ENCODE data around the gene OR5AN1.
"Not testable (repeated sequence)": the region's sequence is repeated elsewhere in the genome, so short reads cannot be mapped to it uniquely, and the experiment has no call there.

The OR5AN1 gene, protein sequence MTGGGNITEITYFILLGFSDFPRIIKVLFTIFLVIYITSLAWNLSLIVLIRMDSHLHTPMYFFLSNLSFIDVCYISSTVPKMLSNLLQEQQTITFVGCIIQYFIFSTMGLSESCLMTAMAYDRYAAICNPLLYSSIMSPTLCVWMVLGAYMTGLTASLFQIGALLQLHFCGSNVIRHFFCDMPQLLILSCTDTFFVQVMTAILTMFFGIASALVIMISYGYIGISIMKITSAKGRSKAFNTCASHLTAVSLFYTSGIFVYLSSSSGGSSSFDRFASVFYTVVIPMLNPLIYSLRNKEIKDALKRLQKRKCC

DNA sequence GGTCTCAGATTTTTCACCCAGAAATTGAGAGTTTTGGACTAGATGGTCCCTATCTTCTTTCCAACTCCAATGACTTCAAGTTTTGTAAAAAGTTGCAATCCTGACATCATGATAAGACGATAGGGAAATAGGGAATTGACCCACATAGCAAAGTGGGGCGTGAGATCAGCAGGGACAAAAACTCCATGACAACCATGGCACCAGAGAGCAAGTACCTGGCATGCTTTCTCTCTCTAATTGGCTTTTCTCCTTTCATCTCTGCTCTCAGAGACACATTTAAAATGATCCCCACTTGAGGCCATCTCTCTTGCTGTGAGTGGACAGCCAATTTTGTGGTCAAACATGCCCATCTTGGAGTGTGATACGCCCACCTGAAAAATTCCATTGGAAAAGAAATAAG, at the start of gene OR5AN1:
Gene OR5AN1 (plus strand): TSS at position 301 of the 400 bp plus-strand sequence. CDS start 5,564 bp downstream, outside the sequence.
- TF ChIP-seq, protein P1, sequence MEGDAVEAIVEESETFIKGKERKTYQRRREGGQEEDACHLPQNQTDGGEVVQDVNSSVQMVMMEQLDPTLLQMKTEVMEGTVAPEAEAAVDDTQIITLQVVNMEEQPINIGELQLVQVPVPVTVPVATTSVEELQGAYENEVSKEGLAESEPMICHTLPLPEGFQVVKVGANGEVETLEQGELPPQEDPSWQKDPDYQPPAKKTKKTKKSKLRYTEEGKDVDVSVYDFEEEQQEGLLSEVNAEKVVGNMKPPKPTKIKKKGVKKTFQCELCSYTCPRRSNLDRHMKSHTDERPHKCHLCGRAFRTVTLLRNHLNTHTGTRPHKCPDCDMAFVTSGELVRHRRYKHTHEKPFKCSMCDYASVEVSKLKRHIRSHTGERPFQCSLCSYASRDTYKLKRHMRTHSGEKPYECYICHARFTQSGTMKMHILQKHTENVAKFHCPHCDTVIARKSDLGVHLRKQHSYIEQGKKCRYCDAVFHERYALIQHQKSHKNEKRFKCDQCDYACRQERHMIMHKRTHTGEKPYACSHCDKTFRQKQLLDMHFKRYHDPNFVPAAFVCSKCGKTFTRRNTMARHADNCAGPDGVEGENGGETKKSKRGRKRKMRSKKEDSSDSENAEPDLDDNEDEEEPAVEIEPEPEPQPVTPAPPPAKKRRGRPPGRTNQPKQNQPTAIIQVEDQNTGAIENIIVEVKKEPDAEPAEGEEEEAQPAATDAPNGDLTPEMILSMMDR (IDR thresholded peaks at IDR 0.05; ENCODE audit: control insufficient read depth, extremely low read depth, insufficient read depth), result no peak
- no peak within 1 kb of the TSS for H3K4me3 ChIP-seq (ENCODE audit: low read depth, low read length)
- no peak for DNase-seq (ENCODE audit: low read depth)

DNA sequence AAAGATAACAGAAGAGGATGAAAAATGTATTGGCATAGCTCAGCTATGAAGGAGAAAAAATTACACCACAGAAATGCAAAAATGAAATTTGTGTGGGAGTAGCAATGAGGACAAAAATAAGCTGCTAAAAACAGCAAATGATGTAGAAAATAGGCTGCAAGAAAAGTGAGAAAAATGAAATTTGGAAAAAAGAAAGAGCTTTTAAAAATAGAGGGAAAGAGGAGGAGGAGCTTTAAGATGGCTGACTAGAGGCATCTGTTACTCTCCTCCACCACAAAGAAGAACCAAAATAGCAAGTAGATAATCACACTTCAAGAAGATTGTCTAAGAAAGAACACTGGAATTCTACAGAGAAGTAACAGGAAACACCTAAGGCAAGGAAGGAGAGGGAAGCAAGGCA, 23.7 kb upstream of the OR5AN1 start:
- no peak overlapping the region for H3K4me3 ChIP-seq (ENCODE audit: low read depth, low read length)
- TF ChIP-seq, protein P1 (IDR thresholded peaks at IDR 0.05; ENCODE audit: control insufficient read depth, extremely low read depth, insufficient read depth), result no peak
- DNase-seq (ENCODE audit: low read depth), result no peak

DNA sequence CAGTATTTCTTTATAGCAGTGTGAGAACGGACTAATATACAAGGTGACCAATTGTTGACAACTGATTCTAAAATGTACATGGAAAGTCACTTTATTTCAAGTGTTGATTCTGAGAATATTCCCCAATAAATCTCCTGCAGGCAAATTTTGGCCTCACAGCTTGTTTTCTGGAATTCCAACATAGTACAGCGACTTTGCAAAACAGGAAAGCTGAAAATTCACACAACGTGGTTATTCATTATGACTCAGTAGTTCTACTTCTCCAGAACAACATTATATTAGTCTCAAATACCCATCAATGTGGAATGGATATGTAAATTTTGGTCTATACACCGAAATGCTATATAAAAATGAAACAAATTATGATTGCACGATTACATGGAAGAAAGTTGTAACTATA, 22.5 kb upstream of the OR5AN1 start:
- H3K4me3 ChIP-seq (ENCODE audit: low read depth, low read length), result no peak overlapping the region
- TF ChIP-seq, protein P1 (IDR thresholded peaks at IDR 0.05; ENCODE audit: control insufficient read depth, extremely low read depth, insufficient read depth), result no peak
- no peak for DNase-seq (ENCODE audit: low read depth)

DNA sequence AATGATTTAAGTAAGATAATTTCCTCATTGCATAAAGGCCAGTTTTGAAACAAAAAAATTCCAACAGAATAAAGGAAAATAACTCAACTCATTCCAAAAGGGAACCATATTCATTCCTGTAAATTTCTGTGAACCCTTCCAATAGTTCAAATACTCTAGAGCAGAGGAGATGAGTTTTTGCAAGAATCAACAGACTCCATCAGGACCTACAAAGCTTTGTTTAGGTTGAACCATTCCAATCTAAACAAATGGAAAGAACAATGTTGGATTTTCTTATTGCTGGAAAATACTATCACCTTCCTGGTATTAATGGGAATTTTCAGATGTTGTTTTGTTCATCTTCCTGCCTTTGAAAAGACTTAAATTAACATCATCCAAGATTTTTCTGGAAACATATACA, 21.8 kb upstream of the OR5AN1 start:
- TF ChIP-seq, protein P1 (IDR thresholded peaks at IDR 0.05; ENCODE audit: control insufficient read depth, extremely low read depth, insufficient read depth), result no peak
- no peak for DNase-seq (ENCODE audit: low read depth)
- H3K4me3 ChIP-seq (ENCODE audit: low read depth, low read length), result no peak overlapping the region

DNA sequence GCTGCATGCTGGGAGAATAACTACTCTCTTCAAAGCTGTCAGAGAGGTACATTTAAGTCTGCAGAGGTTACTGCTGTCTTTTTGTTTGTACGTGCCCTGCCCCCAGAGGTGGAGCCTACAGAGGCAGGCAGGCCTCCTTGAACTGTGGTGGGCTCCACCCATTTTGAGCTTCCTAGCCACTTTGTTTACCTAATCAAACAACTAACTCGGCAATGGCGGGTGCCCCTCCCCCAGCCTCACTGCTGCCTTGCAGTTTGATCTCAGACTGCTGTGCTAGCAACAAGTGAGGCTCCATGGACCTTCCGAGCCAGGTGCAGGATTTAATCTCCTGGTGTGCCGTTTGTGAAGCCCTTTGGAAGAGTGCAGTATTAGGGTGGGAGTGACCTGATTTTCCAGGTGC, 9.0 kb upstream of the OR5AN1 start:
- not testable (repeated sequence) for H3K4me3 ChIP-seq (ENCODE audit: low read depth, low read length); DNase-seq (ENCODE audit: low read depth)

DNA sequence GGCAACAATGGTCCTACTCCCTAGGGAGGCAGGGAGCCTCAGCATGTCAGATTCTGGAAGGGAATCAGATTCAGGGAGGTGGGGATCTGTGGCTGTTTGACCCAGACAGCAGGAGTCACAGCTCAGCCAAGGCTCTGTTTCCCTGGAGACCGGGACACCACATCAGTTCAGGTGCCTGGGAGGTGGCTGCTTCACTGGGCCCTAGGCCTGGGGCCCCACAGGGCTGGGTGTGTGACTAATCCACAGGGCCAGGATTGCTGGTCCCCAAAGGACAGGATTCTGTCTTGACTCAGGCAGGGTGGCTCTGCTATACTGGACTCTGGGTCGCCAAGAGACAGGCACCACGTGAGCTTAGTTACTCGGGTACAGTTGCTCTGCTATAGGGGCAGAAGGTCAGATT, 3.5 kb upstream of the OR5AN1 start:
- TF ChIP-seq, protein P1 (IDR thresholded peaks at IDR 0.05; ENCODE audit: control insufficient read depth, extremely low read depth, insufficient read depth), result no peak
- no peak for DNase-seq (ENCODE audit: low read depth)
- H3K4me3 ChIP-seq (ENCODE audit: low read depth, low read length), result no peak overlapping the region

DNA sequence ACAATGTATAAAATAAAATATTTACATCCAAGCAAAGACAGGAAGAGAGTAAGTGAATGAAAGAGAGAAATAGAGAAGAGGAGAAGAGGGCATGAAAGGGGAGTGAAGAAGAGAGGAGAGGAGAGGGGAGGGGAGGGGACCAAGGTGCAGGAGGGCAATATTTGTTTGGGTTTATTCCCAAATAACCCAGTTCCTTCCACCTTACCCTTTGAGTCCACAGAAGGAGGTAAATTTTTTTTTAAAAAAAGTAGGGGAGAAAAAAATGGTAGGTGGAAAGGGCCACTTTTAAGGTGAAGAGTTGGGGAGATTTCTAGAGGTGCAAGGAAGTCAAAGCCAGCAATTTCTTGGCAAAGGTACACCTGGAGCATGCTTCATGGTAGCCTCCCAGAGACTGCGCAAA, 2.1 kb upstream of the OR5AN1 start:
- TF ChIP-seq, protein P1 (IDR thresholded peaks at IDR 0.05; ENCODE audit: control insufficient read depth, extremely low read depth, insufficient read depth), result no peak
- DNase-seq (ENCODE audit: low read depth), result no peak
- no peak overlapping the region for H3K4me3 ChIP-seq (ENCODE audit: low read depth, low read length)
